GM21526 (cell line): ENCODE measurements around the gene ENPP7.

Experiments
- ATAC-seq: cut with Tn5 transposase; IDR thresholded peaks from one replicate; pipeline ENCODE4 v1.9.1; 2021; ENCODE audit warnings: moderate library complexity; ENCODE audit not compliant: unreplicated experiment, low FRiP score

Gene ENPP7

DNA sequence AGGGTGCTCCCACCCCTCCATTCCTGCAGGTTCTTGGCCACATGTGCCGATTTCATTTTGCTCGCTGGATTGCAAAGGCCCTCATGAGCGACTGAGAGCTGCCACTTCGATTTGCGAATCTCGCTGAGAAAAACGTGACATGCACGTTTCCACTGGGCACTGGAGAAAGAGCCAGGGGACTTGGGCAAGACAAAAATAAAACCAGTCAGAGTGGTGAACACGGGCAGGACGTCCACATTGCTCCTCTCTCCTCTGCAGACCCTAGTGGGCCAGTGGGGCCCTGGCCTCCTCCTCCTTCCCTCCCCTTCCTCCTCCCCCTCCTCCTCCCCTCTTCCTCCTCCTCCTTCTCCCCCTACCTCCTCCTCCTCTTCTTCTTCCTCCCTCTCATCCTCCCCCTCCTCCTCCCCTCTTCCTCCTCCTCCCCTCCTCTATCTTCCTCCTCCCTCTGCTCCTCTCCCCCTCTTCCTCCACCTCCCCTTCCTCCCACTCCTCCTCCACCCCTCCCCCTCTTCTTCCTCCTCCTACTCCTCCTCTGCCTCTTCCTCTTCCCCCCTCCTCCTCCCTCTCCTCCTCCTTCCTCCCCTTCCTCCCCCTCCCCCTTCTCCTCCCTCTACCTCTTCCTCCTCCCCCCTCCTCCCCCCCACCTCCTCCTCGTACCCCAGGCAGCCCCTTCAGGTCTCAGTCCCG lies 28.1 kb upstream of the ENPP7 start:
- no peak for ATAC-seq

DNA sequence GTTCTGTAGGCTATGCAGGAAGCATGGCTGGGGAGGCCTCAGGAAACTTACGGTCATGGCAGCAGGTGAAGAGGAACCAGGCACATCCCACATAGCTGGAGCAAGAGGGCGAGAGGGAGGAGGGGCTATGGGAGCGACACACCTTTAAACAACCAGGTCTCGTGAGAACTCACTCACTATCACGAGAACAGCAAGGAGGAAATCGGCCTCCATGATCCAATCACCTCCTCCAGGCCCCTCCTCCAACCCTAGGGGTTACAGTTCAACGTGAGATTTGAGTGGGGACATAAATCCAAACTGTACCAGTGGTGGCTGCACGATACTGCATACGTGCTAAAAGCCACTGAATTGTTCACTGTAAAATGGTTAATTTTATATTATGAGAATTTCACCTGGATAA lies 26.1 kb upstream of the ENPP7 start:
- ATAC-seq: no peak

DNA sequence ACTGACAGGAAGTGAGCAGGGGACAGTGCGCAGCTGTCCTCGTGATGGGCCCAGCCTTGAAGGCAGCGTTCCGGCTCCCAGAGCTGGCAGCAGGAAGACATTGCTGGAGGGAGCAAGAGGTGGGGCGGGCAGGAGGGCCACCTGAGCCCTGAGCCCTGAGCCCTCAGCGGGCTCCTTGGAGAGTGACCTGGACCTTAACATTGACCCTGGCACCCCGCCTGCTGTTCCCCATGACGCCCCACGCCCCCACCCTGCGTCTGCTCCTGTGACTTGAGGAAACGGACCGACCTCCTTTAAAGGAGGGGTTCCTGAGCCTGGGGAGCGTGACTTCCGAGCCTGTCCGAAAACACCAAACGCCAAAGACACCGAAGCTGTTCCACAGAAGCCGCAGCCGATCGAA lies 25.1 kb upstream of the ENPP7 start:
- ATAC-seq: no peak

DNA sequence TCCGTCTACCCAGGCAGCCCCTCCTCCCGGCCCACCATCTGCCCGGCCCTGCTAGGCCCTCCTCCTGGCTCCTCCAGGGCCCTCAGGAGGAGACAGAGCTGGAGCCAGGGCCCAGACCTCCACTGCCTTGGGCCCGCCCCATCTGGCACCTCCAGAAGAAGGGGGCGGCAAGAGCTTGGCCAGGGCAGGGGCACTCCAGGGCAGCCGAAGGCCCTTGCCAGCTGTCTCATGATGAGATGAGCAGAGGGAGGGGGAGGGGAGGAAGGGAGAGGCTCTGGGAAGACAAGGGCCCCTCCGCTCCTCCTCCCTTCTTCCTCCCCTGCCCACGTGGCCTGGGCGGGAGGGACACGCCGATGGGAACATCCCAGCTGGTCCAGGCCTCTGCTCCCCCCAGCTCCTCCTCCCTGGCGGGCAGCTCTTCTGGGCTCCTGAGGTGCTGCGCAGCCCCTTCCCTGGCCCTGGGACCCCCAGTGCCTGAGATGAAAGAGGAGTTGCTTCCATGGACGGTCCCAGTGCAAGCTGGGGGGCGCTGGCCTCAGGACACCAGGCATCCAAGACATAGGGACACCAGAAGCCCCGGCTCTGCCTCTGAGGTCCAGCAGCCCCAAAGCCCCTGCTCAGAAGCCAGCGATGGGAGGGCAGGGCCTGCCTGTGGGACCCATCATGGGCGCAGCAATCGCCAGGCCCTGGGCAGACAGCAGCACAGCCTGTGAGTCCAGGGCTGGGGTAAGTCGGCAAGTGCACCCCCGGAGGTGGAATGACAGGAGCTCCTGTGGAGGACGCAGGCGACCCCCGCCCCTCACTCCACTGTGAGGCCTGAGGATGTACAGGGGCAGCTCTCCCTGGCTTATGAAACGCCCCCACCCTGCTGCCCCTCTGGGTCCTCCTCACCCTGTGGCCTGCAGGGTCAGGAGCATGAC lies 23.6 kb upstream of the ENPP7 start:
- no peak for ATAC-seq

DNA sequence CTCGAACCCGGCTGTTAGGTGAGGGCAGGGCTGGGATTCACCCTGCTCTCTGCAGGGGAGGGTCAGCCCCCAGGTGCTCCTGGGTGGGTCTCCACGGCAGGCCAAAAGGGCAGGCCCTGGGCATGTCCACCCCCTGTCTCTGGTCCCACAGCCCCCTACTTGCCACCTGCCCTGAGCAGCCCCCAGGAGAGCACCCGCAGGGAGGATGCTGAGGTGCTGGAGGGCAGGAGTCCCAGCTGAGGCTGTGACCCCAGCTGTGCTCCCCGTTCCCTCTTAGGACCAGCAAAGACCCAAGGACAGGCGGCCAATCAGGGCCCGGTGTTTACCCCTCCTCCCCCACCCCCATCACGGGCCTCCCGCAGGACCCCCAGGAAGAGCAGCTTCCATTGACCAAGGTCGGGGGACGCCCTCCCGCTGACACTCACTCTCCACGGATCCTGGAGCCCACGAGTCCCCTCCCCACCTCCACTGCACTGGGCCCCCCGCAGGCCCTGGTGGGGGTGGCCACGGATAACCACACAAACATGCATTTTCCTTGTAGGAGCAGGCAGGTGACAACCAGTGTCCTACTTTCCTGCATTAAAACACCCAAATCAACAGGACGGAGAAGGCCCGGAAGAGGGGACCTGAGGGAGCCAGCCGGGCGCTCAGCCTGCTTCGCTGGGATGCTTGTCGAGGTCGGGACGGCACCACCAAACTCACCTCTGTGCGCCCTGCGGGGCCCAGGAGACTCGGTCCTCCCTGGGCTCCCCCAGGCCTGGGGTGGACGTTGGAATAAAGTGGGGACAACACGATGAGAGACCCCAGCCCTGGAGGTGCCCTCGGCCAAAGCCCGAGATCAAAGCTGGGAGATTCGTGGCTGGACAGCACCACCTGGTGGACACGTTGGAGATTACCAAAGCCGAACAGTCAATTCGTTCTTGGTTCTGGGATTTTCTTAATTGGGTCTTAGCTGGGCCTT lies 22.5 kb upstream of the ENPP7 start:
- ATAC-seq: no peak

DNA sequence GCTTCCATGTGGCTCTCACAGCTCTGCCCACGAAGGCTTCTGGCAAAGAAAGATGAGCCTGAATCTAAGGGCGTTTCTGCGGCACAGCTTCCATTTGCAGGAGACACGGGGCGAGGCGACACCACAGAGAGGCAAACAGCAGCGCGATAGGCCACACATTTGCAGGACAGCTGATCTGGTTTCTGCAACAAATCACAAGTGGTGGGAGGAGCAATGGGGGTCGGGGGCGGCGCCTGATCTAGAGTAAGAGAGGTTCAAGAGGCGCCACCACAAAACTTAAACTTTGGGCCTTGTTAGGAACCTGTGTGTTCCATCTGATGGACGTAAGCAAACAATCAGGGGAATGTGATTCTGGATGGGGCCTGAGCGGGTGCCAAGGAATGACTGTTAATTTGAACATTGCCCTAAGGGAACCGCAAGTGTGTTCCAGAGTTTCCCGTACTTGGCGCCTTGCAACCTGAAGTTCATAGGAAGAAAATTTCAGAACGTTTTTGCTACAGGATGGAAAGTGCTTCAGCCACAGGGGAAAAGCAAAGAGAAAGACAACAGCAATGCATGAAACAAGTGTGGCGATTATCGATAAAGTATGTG lies 18.9 kb upstream of the ENPP7 start:
- ATAC-seq: no peak

DNA sequence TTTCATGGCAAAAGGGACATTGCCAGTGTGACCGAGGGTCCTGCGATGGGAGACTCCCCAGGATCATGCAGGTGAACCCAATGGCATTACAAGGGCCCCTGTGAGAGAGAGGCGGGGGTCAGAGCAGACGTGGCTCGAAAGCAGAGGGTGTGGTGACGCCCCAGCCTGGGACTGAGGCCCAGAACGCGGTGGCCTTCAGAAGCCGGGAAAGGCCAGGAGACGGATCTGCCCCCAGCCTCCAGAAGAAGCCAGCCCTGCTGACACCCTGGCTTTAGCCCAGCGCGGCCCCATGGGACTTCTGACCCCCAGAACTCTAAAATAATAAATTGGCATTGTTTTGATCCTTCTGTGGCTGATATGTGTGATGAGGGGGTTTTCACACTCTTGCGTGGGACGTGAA lies 17.4 kb upstream of the ENPP7 start:
- ATAC-seq: no peak

DNA sequence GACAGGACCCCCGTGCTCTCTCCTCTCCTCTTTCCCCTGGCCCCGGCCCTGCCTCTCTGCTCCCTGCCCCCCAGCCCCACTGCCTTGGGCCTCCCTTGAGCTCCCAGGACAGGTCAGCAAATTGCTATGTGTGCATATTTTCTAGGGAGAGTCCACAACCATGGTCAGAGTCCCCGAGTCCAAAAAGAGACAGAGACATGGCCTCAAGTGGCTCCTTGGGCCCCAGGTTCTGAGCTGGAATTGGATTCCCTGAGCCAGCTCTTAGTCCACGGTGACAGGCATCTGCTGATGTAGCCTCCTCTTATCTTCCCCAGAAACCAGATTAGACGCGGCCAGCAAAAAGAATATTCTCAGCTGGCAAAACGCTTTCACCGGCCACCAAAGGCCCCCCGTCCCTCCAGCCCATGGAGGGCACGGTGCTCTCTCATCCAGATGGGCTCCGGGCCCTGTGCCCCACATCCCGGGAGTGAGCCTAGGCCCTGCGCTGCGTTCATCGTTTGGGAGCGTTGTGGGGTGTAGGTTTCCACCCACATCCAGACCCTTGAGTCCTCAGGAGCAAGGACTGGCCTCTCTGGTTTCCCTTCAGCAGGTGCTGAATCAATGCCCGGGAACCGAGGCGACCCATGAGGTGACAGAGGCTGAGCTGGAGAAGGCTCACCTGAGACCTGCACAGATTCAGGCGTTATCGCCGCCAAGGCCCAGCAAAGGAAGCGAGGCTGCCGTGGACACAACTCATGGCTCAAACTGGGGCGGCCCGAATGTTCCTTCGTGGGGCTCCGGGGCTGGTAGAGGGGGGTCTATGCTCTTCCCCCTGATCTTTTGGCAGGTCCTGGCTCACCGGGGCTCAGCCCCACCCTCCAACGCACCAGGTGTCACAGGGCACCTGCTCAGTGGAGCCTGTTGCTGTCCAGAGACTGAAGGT lies 16.3 kb upstream of the ENPP7 start:
- no peak for ATAC-seq

DNA sequence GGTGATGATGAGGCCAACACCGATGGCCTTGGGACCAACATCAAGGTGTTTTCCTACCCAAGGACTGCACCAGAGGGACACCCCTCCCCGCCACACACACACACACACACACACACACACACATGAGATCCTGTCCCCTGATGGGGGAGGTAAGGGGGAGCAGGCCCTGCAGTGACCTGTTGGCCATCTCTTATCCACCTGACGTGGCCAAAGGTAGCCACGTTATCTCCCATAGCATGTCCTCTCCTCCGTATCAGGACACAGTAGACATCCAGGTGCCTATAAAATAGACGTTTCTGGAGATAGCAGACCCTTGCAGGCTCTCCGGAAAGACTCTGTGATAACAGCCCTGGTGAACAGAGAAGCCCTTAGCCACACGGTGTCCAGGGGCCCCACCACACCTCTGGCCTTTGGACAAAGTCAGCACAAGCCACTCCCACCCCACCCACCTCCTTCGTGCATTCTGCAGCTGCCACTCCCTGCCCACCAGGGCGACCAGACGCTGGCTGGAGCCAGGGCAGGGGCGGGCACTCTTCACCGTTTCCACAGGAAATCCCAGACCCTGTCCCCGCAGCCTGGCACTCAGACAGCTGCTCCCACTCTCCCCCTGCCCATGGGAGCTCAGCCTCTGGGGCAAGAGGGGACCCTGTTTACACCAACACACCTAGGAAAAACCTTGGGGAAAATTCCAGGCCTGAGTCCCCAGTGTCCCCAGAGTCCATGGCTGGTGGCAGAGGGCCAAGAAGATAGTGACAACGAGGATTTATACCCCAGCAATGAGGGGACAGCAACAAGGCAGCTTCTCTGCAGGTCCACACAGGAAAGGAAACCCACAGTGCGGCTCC lies 15.4 kb upstream of the ENPP7 start:
- ATAC-seq: no peak

DNA sequence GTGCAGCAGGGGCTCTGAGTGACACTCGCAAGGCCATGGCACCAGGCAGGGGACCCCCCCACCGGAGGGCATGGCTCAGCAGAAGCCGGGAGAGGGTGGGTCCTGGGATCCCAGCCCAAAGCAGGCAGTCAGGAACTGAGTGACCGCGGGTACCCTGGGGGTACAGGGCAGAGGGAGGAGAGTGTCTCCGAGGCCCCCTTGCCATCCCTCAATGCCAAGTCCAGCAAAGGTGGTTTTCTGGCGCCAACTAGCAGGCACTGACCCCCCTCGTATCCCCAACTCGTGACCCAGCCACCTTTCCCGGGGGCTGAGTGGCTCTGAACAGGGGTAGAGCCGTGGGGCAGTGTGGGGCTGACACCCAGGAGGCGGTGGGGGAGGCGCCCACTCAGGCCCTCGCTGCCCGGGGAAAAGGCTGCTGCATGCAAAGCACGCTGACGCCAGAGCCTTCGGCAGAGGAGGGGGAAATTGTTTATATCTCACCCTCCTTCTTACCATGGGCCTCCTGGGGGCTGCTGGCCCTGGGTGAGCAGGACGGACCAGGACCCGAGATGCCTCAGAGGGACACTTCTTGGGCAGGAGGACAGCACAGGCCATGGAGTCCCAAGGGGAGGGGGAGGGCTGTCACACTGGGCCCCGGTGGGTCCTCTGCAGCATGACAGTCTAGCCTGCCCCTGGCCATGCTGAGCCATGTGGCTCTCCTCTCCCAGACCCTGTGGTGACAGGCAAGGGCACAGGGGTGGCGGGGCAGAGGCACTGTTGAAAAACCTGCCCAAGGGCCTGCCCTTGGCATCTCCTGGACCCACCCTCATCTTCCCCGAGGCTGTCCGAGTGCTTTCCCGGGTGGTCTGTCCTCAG lies 14.6 kb upstream of the ENPP7 start:
- no peak for ATAC-seq

DNA sequence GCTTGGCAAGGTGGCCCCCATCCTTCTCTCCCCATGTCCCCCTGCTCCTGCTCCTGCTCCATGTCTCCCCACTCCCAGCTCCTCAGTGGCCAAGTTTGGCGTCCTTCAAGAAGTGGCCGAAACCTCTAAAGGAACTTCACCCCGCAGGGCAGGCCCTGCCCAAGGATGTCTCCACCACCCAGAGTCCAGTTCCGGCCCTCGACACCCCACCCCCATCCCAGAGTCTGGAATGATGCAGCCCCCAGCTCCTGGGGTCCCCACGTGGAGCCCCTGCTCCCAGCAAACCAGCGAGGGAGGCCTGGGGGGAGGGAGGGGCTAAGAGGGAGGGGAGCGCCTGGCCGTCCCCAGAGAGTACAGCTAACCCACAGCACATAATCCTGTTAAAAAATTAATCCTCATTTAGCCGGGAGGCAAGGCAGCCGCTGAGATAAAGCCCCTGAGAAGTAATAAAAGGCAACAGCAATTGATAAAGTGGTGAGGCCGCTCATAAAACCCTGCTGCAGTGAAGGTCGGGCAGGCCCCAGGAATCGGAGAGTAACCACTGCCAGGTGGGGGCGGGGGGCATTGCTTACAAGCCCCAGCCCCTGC lies 9.9 kb upstream of the ENPP7 start:
- ATAC-seq: no peak

DNA sequence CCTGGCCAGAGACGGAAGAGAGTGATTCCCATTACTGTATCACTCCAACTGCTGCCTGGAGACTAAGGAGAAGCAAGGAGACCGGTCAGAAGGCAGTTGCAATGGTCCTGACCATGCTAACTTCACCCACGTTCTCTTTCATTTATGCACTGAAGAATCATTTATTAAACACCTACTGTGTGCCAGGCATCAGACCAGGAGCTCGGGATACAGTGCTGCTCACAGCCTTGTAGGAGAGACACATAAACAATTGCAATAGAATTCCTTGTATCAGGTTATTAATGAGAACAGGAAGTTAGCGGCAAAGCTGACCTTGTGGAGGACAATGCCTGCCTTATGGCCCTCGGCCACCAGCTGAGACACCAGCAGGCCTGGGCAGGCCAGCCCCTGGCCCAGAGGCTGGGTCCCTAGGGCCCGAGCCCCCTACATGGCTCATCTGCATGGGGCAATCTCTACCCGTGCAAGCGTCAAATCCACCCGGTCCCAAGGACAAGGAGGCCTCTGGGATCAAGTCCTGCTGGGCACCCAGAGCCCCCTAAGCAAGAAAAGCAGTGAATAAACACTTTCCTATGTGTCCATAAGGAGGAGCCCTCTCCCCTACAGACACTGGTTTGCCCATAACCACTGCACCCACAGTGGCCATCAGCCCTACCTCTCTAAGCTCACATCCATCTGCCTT lies 8.6 kb upstream of the ENPP7 start:
- no peak for ATAC-seq

DNA sequence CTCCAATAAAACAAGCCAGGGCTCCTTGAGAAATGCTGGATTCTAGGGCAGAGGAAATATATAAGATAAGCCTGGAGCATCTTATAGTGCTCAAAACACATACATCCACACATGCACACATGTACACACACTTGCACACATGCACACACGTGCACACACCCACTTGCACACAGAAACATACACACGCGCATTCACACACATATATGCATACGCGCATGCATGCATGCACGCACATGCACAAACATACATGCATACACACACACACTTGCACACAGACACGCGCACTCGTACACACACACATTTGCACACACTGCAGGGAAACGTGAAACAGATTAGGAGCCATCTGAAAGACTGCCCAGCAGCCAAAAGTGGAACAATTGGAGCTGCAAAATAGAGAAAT lies 8.0 kb upstream of the ENPP7 start:
- no peak for ATAC-seq

DNA sequence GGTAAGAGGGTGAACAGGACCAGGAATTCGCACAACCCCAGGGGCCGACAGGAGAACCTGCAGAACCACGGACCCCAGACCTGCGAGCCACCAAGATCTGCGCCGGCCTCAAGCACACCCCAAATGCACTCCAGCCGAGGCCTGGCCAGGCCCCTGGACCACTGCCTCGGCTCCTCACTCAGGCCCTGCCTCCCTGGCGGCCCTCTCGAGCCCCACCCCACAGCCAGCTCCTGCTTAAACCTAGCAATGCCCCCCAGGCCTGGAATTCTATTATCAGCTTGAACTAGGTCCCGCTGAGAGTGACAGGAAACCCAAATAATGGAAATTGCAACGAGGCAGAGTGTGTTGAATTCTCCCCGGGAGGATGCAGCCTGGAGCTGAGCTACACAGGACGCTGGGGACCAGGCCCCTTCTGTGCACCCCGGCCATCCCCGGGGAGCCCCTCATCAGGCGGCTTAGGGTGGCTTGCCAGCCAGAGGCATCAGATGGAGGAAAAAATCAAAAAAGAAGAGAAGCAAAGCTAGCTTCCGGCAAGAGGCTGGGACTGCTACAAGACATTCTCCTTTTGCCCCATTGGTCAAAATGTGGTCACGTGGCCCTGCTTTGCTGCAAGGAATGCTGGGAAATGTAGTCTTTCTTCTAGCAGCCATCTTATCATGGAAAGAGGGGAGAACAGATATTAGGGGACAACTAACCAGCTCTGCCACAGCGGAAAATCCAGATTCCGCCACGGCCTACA lies 2.4 kb upstream of the ENPP7 start:
- no peak for ATAC-seq

DNA sequence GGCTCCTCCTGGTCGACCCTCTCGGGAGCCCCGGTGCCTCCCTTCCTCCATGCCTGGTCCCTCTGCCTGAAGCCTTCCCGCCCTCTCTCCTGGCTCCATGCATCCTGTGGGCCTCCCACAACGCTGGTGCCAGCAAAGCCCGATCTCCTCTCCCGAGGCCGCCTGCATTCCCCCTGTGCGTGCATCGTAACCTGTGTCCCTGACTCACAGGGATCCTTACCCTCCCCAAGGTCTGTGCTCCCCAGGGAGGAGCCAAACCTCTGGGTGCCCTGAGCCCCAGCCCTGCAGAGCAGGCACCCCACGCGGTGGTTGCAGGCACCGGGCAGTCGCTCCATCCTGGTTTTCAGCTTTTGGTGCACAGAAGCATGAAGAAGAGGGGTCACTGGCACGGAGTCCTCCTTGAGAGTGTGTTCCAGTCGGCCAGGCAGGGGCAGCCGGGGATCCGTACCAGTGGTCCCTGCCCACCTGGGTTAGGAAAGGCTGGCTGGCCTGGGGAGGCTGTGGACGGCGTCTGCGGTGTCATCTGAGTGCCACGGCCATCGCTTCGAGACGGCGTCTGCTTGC lies 1.8 kb upstream of the ENPP7 start:
- ATAC-seq: no peak

DNA sequence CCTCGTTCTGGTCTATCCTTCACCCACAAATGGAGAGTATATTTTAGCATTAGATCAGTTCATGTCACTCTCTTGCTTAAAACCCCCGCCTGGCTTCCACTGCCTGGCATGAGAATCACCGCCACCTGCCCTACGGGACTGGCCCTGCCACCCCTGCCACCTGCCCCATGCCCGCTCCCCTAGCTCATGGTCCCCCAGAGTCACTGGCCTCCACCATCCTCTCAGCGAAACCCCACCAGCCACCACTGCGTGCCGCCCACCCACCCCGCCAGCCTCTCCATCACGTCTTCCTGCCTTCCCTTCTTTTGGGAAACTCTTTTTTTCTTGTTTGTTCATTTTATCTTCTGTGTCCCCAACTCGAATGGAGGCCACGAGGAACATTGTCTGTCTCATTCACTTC lies 982 bp upstream of the ENPP7 start:
- ATAC-seq: no peak
